Breast epithelium (tissue), 4 donors: ENCODE measurements around the gene TECPR1. TPM values are rescaled to one million over a fixed set of nuclear protein-coding genes. Genes with fewer than 3 reads are reported as not detected.
A peak's percentile ranks its signal among the peaks of the same experiment; 100 is the strongest.

Experiments used
- DNase-seq, 2 donors: peaks; one replicate each; pipeline ENCODE4 v3.0.0-alpha.2; 2019; ENCODE audit warnings: low spot score in 2 of 2
- H3K27ac ChIP-seq, 2 donors: fragments of 200-600 bp; sonication (generic) in 1 of 2; one replicate each; pipeline ENCODE4 v1.5.1; 2016 to 2019; ENCODE audit warnings: mild to moderate bottlenecking in 1 of 2
- H3K27me3 ChIP-seq, 2 donors: fragments of 200-600 bp; sonication (generic) in 1 of 2; one replicate each; pipeline versions ENCODE4 v1.5.1 to v1.6.0; 2017 to 2019; ENCODE audit warnings: control low read depth in 1 of 2, mild to moderate bottlenecking in 1 of 2
- H3K36me3 ChIP-seq: fragments of 200-600 bp; one replicate; pipeline ENCODE4 v1.5.1; 2019
- H3K4me1 ChIP-seq, 2 donors: fragments of 200-600 bp; sonication (generic); one replicate each; pipeline ENCODE4 v1.5.1; 2016 to 2019; ENCODE audit warnings: control low read depth in 1 of 2
- H3K4me3 ChIP-seq, 3 donors: fragments of 200-600 bp; sonication (generic); 1 replicate in 2 of 3; 2 replicates in 1 of 3; pipeline ENCODE4 v1.5.1; 2016 to 2019; ENCODE audit warnings: mild to moderate bottlenecking in 3 of 3, moderate library complexity in 2 of 3
- H3K9me3 ChIP-seq, 2 donors: fragments of 200-600 bp; sonication (generic) in 1 of 2; one replicate each; pipeline ENCODE4 v1.5.1; 2016 to 2019; ENCODE audit warnings: control low read depth in 1 of 2
- POLR2A ChIP-seq: fragments of 450-650 bp; IDR thresholded peaks from one replicate; pipeline ENCODE4 v1.6.1; 2016; ENCODE audit warnings: antibody characterized with exemption, mild to moderate bottlenecking, moderate library complexity
- POLR2AphosphoS5 ChIP-seq, 3 donors: sonication (generic); formaldehyde crosslinking; IDR thresholded peaks; one replicate each; pipeline ENCODE4 v1.6.1; 2017; ENCODE audit warnings: antibody characterized with exemption in 3 of 3
- intact Hi-C: fragments of 100-400 bp; cut with DNase I; formaldehyde crosslinking; loops from one replicate; pipeline ENCODE4 v1.15.1; 2023; ENCODE audit warnings: low total_unique reads
- total RNA-seq, 3 donors: library from RNA; depleted of rRNA; stranded (reverse); fragments of >200 nt; gene quantifications; one replicate each; pipeline ENCODE4 v1.1.0, GENCODE V29; 2016
- TF ChIP-seq, protein P1 (sequence below), 3 donors: fragments of 450-650 bp; IDR thresholded peaks; one replicate each; pipeline ENCODE4 v1.5.1; 2016 to 2017; ENCODE audit warnings: antibody characterized with exemption in 3 of 3, mild to moderate bottlenecking in 3 of 3, moderate library complexity in 3 of 3

The TECPR1 gene
- total RNA-seq, 3 donors from 2014 or later: 14.7 to 29.7 (median 28.8) TPM

DNA sequence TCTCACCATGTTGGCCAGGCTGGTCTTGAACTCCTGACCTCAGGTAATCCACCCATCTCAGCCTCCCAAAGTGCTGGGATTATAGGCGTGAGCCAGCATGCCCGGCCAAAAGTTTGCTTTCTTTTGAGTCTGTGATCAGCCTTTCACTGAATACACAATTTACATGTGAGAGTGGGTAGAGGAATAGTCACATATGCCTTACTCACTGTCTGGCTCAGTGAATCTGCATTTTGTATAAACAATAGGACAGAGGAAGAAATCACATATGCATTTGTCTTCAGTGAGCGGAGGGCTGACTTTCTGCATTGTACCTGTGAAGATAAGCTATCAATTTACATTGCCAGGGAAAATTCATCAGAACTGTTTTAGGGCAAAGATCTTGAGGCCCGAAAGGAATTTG, 2.5 kb upstream of the TECPR1 start:
- intact Hi-C loops: no loop called here
- no peaks in the 10 kb centered on the region for H3K36me3 ChIP-seq
- TF ChIP-seq POLR2A: no peak
- TF ChIP-seq, protein P1, sequence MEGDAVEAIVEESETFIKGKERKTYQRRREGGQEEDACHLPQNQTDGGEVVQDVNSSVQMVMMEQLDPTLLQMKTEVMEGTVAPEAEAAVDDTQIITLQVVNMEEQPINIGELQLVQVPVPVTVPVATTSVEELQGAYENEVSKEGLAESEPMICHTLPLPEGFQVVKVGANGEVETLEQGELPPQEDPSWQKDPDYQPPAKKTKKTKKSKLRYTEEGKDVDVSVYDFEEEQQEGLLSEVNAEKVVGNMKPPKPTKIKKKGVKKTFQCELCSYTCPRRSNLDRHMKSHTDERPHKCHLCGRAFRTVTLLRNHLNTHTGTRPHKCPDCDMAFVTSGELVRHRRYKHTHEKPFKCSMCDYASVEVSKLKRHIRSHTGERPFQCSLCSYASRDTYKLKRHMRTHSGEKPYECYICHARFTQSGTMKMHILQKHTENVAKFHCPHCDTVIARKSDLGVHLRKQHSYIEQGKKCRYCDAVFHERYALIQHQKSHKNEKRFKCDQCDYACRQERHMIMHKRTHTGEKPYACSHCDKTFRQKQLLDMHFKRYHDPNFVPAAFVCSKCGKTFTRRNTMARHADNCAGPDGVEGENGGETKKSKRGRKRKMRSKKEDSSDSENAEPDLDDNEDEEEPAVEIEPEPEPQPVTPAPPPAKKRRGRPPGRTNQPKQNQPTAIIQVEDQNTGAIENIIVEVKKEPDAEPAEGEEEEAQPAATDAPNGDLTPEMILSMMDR (IDR thresholded peaks at IDR 0.05): no peak
- TF ChIP-seq POLR2AphosphoS5 (IDR thresholded peaks at IDR 0.05): no peak
- DNase-seq: no peak
- H3K4me1 ChIP-seq: peaks cover 0 to 17% of the 10 kb centered on the region in 2 donors
- no peak overlapping the region for H3K27ac ChIP-seq
- H3K4me3 ChIP-seq: no peak overlapping the region
- no peaks in the 10 kb centered on the region for H3K9me3 ChIP-seq
- H3K27me3 ChIP-seq: no peaks in the 10 kb centered on the region

DNA sequence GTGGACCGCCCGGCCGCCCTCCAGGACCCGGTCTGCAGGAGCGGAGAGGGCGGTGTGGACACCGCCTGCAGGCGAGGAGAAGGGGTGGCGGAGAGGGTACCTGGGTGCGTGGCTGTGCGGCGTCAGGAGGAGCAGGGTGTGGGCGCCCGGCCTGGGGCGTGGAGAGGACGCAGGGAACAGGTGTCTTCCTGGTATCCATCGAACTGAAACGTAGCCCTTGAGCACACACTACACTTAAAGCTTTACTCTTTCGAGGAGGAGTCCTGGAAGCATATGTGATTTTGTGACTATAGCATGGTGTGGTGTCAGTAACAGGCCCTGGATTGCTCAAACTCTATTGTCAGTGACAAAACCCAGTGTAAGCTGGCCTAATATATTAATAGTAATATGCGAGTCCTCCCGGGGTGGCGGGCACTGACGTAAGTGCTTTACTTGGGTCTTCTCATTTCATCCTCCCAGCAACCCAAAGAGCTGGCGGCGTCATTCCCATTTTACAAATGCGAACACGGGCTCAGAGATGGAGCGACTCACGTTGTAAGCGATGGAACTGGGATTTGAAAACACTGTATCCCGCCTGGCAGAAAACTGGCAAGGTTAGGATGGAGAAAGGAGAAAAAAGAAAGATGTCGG, 508 bp upstream of the TECPR1 start:
- Histone ChIP-seq H3K27me3 (no peaks in the 10 kb centered on the region), H3K4me1 (peaks cover 0 to 17% of the 10 kb centered on the region in 2 donors)
- intact Hi-C loops: no loop called here

DNA sequence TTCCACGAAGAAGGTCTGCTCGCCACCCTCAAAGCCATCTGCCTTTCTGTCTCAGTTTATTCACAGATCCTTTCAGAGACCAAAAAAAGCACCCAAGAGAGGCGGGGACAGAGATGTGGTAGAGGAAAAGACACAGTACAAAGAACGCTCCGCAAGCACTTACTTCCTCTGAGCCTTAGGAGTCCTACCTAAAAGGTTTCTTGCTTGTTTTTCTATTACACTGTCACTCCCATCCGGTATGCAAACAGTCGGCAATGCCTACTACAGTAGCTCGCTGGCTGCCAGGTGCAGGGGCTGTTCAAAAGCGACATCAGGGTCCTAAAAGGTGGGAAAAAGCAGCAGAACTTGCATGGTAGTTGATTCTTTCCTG, 816 bp downstream of the TECPR1 start:
- Histone ChIP-seq H3K4me1 (peaks cover 0 to 17% of the 10 kb centered on the region in 2 donors), H3K4me3 (peak overlapping the region; percentile 76 to 92 (median 91)), H3K27ac (peak overlapping the region; percentile 83 to 88)

More for the DNA sequence above, 508 bp upstream of the TECPR1 start:
- H3K36me3 ChIP-seq: no peaks in the 10 kb centered on the region
- no peak for DNase-seq
- TF ChIP-seq POLR2AphosphoS5 (IDR thresholded peaks at IDR 0.05) (peak in 1 of 3 donors; percentile 44), POLR2A (no peak)
- H3K27ac ChIP-seq: peak overlapping the region; percentile 83 to 88
- no peaks in the 10 kb centered on the region for H3K9me3 ChIP-seq
- H3K4me3 ChIP-seq: peak overlapping the region; percentile 76 to 92 (median 91)

DNA sequence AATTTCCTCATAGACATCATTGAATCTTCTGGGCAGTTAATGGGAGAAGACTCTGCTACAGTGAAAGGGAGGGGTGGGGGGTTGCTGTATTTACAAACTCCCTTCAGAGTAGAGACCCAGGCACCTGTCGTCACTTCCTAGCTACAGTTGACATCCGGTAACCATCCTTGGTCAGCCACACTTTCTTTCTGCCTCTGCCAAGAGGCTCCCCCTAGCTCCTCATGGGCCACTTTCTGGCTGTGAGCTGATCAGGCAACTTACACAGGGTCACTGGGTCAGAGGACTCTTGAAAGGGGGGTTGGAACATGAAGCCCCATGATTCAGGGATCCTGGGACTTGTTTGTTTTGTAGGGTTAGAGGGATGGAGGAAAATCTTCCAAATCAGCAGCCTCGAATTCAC, 1.2 kb downstream of the TECPR1 start:
- intact Hi-C loops: no loop called here
- peak overlapping the region; percentile 83 to 88 for H3K27ac ChIP-seq
- DNase-seq: no peak
- no peaks in the 10 kb centered on the region for H3K36me3 ChIP-seq
- H3K9me3 ChIP-seq: no peaks in the 10 kb centered on the region
- peaks cover 0 to 17% of the 10 kb centered on the region in 2 donors for H3K4me1 ChIP-seq
- no peaks in the 10 kb centered on the region for H3K27me3 ChIP-seq
- TF ChIP-seq, protein P1 (IDR thresholded peaks at IDR 0.05): no peak
- no peak for TF ChIP-seq POLR2A
- TF ChIP-seq POLR2AphosphoS5 (IDR thresholded peaks at IDR 0.05): no peak
- peak overlapping the region in 2 of 3 donors; percentile 91 to 92 for H3K4me3 ChIP-seq

More for the DNA sequence above, 816 bp downstream of the TECPR1 start:
- TF ChIP-seq POLR2AphosphoS5 (IDR thresholded peaks at IDR 0.05): no peak
- no peak for TF ChIP-seq POLR2A
- TF ChIP-seq, protein P1 (IDR thresholded peaks at IDR 0.05): no peak
- Histone ChIP-seq H3K27me3 (no peaks in the 10 kb centered on the region), H3K9me3 (no peaks in the 10 kb centered on the region), H3K36me3 (no peaks in the 10 kb centered on the region)
- no peak for DNase-seq
- intact Hi-C loops: no loop called here

DNA sequence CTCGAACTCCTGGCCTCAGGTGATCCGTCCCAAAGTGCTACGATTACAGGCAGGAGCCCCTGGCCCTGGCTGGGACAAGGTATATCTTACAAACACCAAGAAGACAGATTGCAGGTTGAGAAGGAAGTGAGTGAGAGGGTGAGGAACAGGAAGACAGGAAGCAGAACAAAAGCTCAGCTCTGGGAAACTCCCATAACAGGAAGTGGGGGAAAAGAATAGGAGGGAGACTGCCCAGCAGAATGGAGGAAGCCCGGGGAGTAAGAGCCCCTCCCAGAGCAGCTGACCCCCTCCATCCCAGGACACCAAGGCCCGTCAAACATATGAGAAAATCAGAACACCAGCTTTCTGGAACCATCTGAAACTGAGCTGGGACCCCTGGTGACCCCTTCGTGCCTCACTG, 2.9 kb downstream of the TECPR1 start:
- H3K36me3 ChIP-seq: no peaks in the 10 kb centered on the region
- H3K4me3 ChIP-seq: no peak overlapping the region
- H3K27me3 ChIP-seq: no peaks in the 10 kb centered on the region
- H3K4me1 ChIP-seq: peaks cover 0 to 17% of the 10 kb centered on the region in 2 donors
- TF ChIP-seq POLR2A (no peak), POLR2AphosphoS5 (IDR thresholded peaks at IDR 0.05) (no peak)
- TF ChIP-seq, protein P1 (IDR thresholded peaks at IDR 0.05): no peak
- no peak for DNase-seq
- H3K27ac ChIP-seq: peak overlapping the region; percentile 5 to 6
- intact Hi-C loops: no loop called here
- no peaks in the 10 kb centered on the region for H3K9me3 ChIP-seq
